GM19193 (cell line): ENCODE results near the gene PARP9.

Source experiments
- POLR2A ChIP-seq: IDR thresholded peaks from 4 replicates; pipeline ENCODE4 v1.6.1; 2011; ENCODE audit not compliant: insufficient read depth, insufficient read length; ENCODE audit errors: extremely low read depth

PARP9 gene

GRCh38 chr3:122512284-122512683, 51.8 kb downstream of the PARP9 start:
- no peak for TF ChIP-seq POLR2A

- TF ChIP-seq POLR2A, result no peak
These were observed 53.1 kb downstream of the PARP9 start for GRCh38 chr3:122510878-122511535.

- no peak for TF ChIP-seq POLR2A
These were observed 55.8 kb downstream of the PARP9 start for GRCh38 chr3:122508135-122508914.

- TF ChIP-seq POLR2A, result no peak
These were observed 57.6 kb downstream of the PARP9 start for GRCh38 chr3:122506450-122506849.

- no peak for TF ChIP-seq POLR2A
These were observed 58.4 kb downstream of the PARP9 start for GRCh38 chr3:122505676-122506075.

- TF ChIP-seq POLR2A, result no peak
These were observed 61.2 kb downstream of the PARP9 start for GRCh38 chr3:122502941-122503340.

GRCh38 chr3:122502139-122502538, 62.0 kb downstream of the PARP9 start:
- TF ChIP-seq POLR2A, result no peak

GRCh38 chr3:122498152-122498551, 65.9 kb downstream of the PARP9 start:
- no peak for TF ChIP-seq POLR2A

GRCh38 chr3:122497425-122497824, 66.7 kb downstream of the PARP9 start:
- TF ChIP-seq POLR2A, result no peak

- no peak for TF ChIP-seq POLR2A
These were observed 67.6 kb downstream of the PARP9 start for GRCh38 chr3:122496508-122496907.

- TF ChIP-seq POLR2A, result no peak
These were observed 70.8 kb downstream of the PARP9 start for GRCh38 chr3:122493296-122493695.

- no peak for TF ChIP-seq POLR2A
These were observed 75.7 kb downstream of the PARP9 start for GRCh38 chr3:122488262-122488973.

GRCh38 chr3:122484985-122485384, 79.1 kb downstream of the PARP9 start:
- no peak for TF ChIP-seq POLR2A

- no peak for TF ChIP-seq POLR2A
These were observed 82.7 kb downstream of the PARP9 start for GRCh38 chr3:122481390-122481789.
